HCT116 (cell line): Measurements from ENCODE around the gene ATF7IP. TPM values are rescaled to one million over a fixed set of nuclear protein-coding genes. Genes with fewer than 3 reads are reported as not detected.

ENCODE experiments used
- ATAC-seq: fragments of 200-7000 bp; cut with Tn5 transposase; 2 replicates; pipeline ENCODE4 v1.9.1; 2020; ENCODE audit warnings: mild to moderate bottlenecking, moderate library complexity
- BruUV-seq: library from RNA; stranded (reverse); fragments of 400-500 nt; replicated peaks from 2 replicates; lab custom pipeline; 2021; lab: Mats Ljungman, UMichigan
- CTCF ChIA-PET: fragments of 300-600 bp; sonication (Branson Sonifier 250); formaldehyde crosslinking; loops from one replicate; lab custom pipeline; 2021; ENCODE audit warnings: antibody characterized with exemption; lab: Charles Lee
- POLR2A ChIA-PET: fragments of 300-600, 350-600 bp; sonication (Branson Sonifier 250); formaldehyde crosslinking; loops from one replicate; lab custom pipeline; 2021; ENCODE audit warnings: antibody characterized with exemption; lab: Charles Lee
- RAD21 ChIA-PET, 2 experiments: fragments of 300-600 bp; sonication (Branson Sonifier 250); formaldehyde crosslinking; loops; one replicate each; lab custom pipeline; 2023; ENCODE audit warnings: low total read pairs in 2 of 2; ENCODE audit not compliant: uncharacterized antibody in 2 of 2, unreplicated experiment in 2 of 2, low non-redundant PET in 1 of 2; lab: Charles Lee
- DNase-seq: peaks from one replicate; pipeline ENCODE4 v3.0.0-alpha.2; 2010; ENCODE audit warnings: low read depth, low spot score
- H2AFZ ChIP-seq: fragments of 200-600 bp; shearing (Covaris generic), sonication (generic); 2 replicates; pipeline ENCODE4 v1.6.1; 2017; ENCODE audit warnings: low read depth, mixed run types, mixed read lengths, antibody characterized with exemption, low read length; ENCODE audit not compliant: poor library complexity, severe bottlenecking
- H3K27ac ChIP-seq: 2 replicates; pipeline ENCODE4 v1.5.1; 2012; ENCODE audit warnings: low read depth, low read length
- H3K27me3 ChIP-seq: fragments of 200-600 bp; sonication (generic); 2 replicates; pipeline ENCODE4 v1.6.1; 2016; ENCODE audit warnings: mixed run types, low read length, mixed read lengths; ENCODE audit not compliant: insufficient read depth
- H3K36me3 ChIP-seq, 2 experiments: fragments of 200-500 bp in 1 of 2; fragments of 200-600 bp in 1 of 2; sonication (Bioruptor generic) in 1 of 2; sonication (generic) in 1 of 2; 2 replicates each; pipeline versions ENCODE4 v1.5.1 to v1.6.1; 2014 to 2016; ENCODE audit warnings: low read length in 2 of 2, inconsistent platforms in 1 of 2, mixed read lengths in 1 of 2, mixed run types in 1 of 2; ENCODE audit not compliant: insufficient read depth in 2 of 2, control insufficient read depth in 1 of 2
- H3K4me1 ChIP-seq, 2 experiments: fragments of 200-600 bp in 1 of 2; sonication (generic) in 1 of 2; 2 replicates each; pipeline versions ENCODE4 v1.5.1 to v1.6.1; 2012 to 2017; ENCODE audit warnings: low read length in 2 of 2, inconsistent platforms in 1 of 2, mild to moderate bottlenecking in 1 of 2, mixed read lengths in 1 of 2, mixed run types in 1 of 2, moderate library complexity in 1 of 2; ENCODE audit not compliant: insufficient read depth in 2 of 2, control insufficient read depth in 1 of 2
- H3K4me2 ChIP-seq: fragments of 200-600 bp; sonication (generic); 2 replicates; pipeline ENCODE4 v1.6.1; 2017; ENCODE audit warnings: mixed run types, low read length, mixed read lengths
- H3K4me3 ChIP-seq, 2 experiments: fragments of 200-600 bp in 1 of 2; sonication (generic) in 1 of 2; replicated peaks in 1 of 2; 2 replicates each; pipeline ENCODE4 v1.5.1; 2011 to 2016; ENCODE audit warnings: low read length in 2 of 2, control low read depth in 1 of 2, low read depth in 1 of 2, mild to moderate bottlenecking in 1 of 2, mixed read lengths in 1 of 2, mixed run types in 1 of 2
- H3K79me2 ChIP-seq: fragments of 200-600 bp; sonication (generic); 2 replicates; pipeline ENCODE4 v1.6.1; 2017; ENCODE audit warnings: mild to moderate bottlenecking, mixed run types, low read length, moderate library complexity, mixed read lengths; ENCODE audit not compliant: insufficient read depth
- H3K9ac ChIP-seq: fragments of 200-600 bp; sonication (generic); 2 replicates; pipeline ENCODE4 v1.6.1; 2016; ENCODE audit warnings: low read length, mixed read lengths
- H3K9me2 ChIP-seq: fragments of 200-600 bp; sonication (generic), shearing (Covaris generic); 2 replicates; pipeline ENCODE4 v1.6.1; 2017; ENCODE audit warnings: mixed run types, mild to moderate bottlenecking, moderate library complexity; ENCODE audit not compliant: insufficient read depth
- H3K9me3 ChIP-seq, 2 experiments: fragments of 200-500 bp in 1 of 2; fragments of 200-600 bp in 1 of 2; sonication (Bioruptor generic) in 1 of 2; sonication (generic) in 1 of 2; 2 replicates each; pipeline ENCODE4 v1.6.1; 2014 to 2017; ENCODE audit warnings: low read length in 2 of 2, mixed read lengths in 2 of 2, inconsistent platforms in 1 of 2, low read depth in 1 of 2, mild to moderate bottlenecking in 1 of 2, mixed run types in 1 of 2, moderate library complexity in 1 of 2; ENCODE audit not compliant: control insufficient read depth in 1 of 2, insufficient read depth in 1 of 2
- H4K20me1 ChIP-seq: fragments of 200-600 bp; sonication (generic), shearing (Covaris generic); 2 replicates; pipeline ENCODE4 v1.6.1; 2017; ENCODE audit warnings: mixed run types, mild to moderate bottlenecking, moderate library complexity; ENCODE audit not compliant: insufficient read depth
- EZH2phosphoT487 ChIP-seq: fragments of 200-600 bp; IDR thresholded peaks from 2 replicates; pipeline ENCODE4 v1.6.1; 2018; ENCODE audit warnings: antibody characterized with exemption, borderline replicate concordance
- FOSL1 ChIP-seq: IDR thresholded peaks from 2 replicates; pipeline ENCODE4 v1.6.1; 2012; ENCODE audit warnings: low read depth
- JUND ChIP-seq: IDR thresholded peaks from 2 replicates; pipeline ENCODE4 v1.6.1; 2012
- POLR2AphosphoS5 ChIP-seq: IDR thresholded peaks from 2 replicates; pipeline ENCODE4 v1.6.1; 2011; ENCODE audit warnings: mild to moderate bottlenecking, low read depth, low read length, moderate library complexity
- RAD21 ChIP-seq: IDR thresholded peaks from 2 replicates; pipeline ENCODE4 v1.6.1; 2012; ENCODE audit warnings: low read depth, mild to moderate bottlenecking
- SIN3A ChIP-seq: IDR thresholded peaks from 2 replicates; pipeline ENCODE4 v1.6.1; 2012; ENCODE audit warnings: low read depth
- SRF ChIP-seq: IDR thresholded peaks from 2 replicates; pipeline ENCODE4 v1.6.1; 2012; ENCODE audit warnings: low read depth
- ZFX ChIP-seq: fragments of 450-650 bp; IDR thresholded peaks from 2 replicates; pipeline ENCODE4 v1.6.1; 2017
- ZNF274 ChIP-seq: fragments of 200-500 bp; sonication (Bioruptor generic); IDR thresholded peaks from 2 replicates; pipeline ENCODE4 v1.6.1; 2014; ENCODE audit warnings: mild to moderate bottlenecking, low read depth, low read length, inconsistent platforms
- intact Hi-C: fragments of 100-400 bp; cut with micrococcal nuclease; formaldehyde crosslinking; loops from 2 replicates; pipeline ENCODE4 v1.10.0; 2022
- total RNA-seq: library from RNA; stranded (reverse); gene quantifications from one replicate; pipeline ENCODE4 v1.2.1, GENCODE V29; 2021; ENCODE audit not compliant: unreplicated experiment
- TF ChIP-seq, protein P1 (sequence below), 3 experiments: fragments of 200-600 bp in 1 of 3; sonication (generic) in 1 of 3; IDR thresholded peaks in 2 of 3; conservative IDR thresholded peaks in 1 of 3; 2 replicates each; pipeline ENCODE4 v1.5.1; 2012 to 2017; ENCODE audit warnings: low read depth in 2 of 3, low read length in 2 of 3, antibody characterized with exemption in 1 of 3, borderline replicate concordance in 1 of 3, control low read depth in 1 of 3, mild to moderate bottlenecking in 1 of 3, mixed read lengths in 1 of 3, mixed run types in 1 of 3, moderate library complexity in 1 of 3; ENCODE audit not compliant: insufficient read depth in 1 of 3

ATF7IP gene
- total RNA-seq, 1 experiment from 2014 or later = 38.6 TPM

DNA sequence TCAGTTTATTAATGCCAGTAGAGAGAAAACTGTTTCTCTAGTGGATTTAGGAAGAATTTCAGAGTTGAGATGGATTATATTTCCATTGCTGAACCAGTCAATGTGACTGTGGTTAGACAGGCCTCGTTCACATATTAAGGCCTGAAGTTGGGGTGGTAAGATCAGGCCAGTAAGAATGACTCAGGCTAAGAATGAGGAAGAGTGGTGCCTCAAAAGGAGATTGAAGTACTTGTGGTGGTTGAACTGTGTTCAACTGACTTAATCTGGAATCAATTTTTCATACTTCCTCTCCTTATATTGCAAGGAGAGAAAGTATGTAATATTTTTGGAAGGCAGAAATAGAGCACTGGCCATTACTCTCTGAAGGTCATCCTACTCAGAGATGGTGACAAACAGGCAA is 37.8 kb upstream of the ATF7IP start (continued):
- TF ChIP-seq, protein P1, sequence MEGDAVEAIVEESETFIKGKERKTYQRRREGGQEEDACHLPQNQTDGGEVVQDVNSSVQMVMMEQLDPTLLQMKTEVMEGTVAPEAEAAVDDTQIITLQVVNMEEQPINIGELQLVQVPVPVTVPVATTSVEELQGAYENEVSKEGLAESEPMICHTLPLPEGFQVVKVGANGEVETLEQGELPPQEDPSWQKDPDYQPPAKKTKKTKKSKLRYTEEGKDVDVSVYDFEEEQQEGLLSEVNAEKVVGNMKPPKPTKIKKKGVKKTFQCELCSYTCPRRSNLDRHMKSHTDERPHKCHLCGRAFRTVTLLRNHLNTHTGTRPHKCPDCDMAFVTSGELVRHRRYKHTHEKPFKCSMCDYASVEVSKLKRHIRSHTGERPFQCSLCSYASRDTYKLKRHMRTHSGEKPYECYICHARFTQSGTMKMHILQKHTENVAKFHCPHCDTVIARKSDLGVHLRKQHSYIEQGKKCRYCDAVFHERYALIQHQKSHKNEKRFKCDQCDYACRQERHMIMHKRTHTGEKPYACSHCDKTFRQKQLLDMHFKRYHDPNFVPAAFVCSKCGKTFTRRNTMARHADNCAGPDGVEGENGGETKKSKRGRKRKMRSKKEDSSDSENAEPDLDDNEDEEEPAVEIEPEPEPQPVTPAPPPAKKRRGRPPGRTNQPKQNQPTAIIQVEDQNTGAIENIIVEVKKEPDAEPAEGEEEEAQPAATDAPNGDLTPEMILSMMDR (IDR thresholded peaks at IDR 0.05 in 2 of 3, conservative IDR thresholded peaks at IDR 0.05 in 1 of 3; ENCODE audit: borderline replicate concordance in 1 of 3, insufficient read depth in 1 of 3, low read depth in 2 of 3, low read length in 2 of 3) = no peak
- TF ChIP-seq JUND (no peak), ZFX (no peak), FOSL1 (no peak), POLR2AphosphoS5 (no peak), RAD21 (no peak)

DNA sequence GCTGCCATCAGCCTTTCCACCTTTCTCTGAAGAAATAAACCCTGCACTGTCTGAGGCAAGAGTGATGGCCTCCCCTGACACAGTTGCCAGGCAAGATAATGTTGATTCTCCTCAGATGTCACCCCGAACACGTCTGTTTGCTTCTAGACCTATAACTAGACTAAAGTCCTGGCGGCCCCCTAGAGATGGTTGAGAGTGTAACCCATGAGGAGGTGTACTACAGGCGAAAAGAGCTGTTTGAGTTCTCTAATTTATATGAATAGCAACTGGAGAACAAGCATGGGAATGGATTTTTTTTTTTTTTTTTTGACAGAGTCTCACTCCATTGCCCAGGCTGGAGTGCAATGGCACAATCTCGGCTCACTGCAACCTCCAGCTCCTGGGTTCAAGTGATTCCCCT is 33.0 kb upstream of the ATF7IP start:
- CTCF ChIA-PET = no interaction called here
- H3K36me3 ChIP-seq = no peaks in the 10 kb centered on the region
- H3K27me3 ChIP-seq = no peaks in the 10 kb centered on the region
- H3K27ac ChIP-seq = no peak overlapping the region
- H4K20me1 ChIP-seq = no peaks in the 10 kb centered on the region
- no peak overlapping the region for H3K9ac ChIP-seq
- RAD21 ChIA-PET = no interaction called here
- no peaks in the 10 kb centered on the region for H3K4me1 ChIP-seq
- H3K4me3 ChIP-seq = no peak overlapping the region
- DNase-seq = no peak
- no peak overlapping the region for H3K4me2 ChIP-seq
- intact Hi-C loops = no loop called here
- H3K79me2 ChIP-seq = no peaks in the 10 kb centered on the region
- BruUV-seq = no TSS peak
- ATAC-seq = no peak
- no peaks in the 10 kb centered on the region for H3K9me2 ChIP-seq
- H3K9me3 ChIP-seq = peaks cover 3% of the 10 kb centered on the region in 2 experiments; a peak in 1 of 4 replicates
- H2AFZ ChIP-seq = no peak overlapping the region
- POLR2A ChIA-PET = no interaction called here
- TF ChIP-seq SIN3A (no peak), EZH2phosphoT487 (no peak), ZNF274 (no peak), SRF (no peak), JUND (no peak)
- TF ChIP-seq, protein P1 (IDR thresholded peaks at IDR 0.05 in 2 of 3, conservative IDR thresholded peaks at IDR 0.05 in 1 of 3; ENCODE audit: borderline replicate concordance in 1 of 3, insufficient read depth in 1 of 3, low read depth in 2 of 3, low read length in 2 of 3) = no peak
